PFSK-1 (cell line): Measurements from ENCODE around the gene ADAM11.

Experiments used
- POLR2AphosphoS5 ChIP-seq: IDR thresholded peaks from 2 replicates; pipeline ENCODE4 v1.6.1; 2012; ENCODE audit warnings: low read depth, mild to moderate bottlenecking, control low read depth, low read length, moderate library complexity
- REST ChIP-seq, 2 experiments: IDR thresholded peaks; 2 replicates each; pipeline versions ENCODE4 v1.6.1 to v1.8.0; 2011 to 2012; ENCODE audit warnings: low read depth in 2 of 2, low read length in 2 of 2, control low read depth in 1 of 2, inconsistent platforms in 1 of 2, mild to moderate bottlenecking in 1 of 2, moderate library complexity in 1 of 2; ENCODE audit not compliant: insufficient read depth in 1 of 2
- SIN3A ChIP-seq: IDR thresholded peaks from 2 replicates; pipeline ENCODE4 v1.6.1; 2012; ENCODE audit warnings: mild to moderate bottlenecking, low read length, moderate library complexity, borderline replicate concordance; ENCODE audit not compliant: insufficient read depth
- TAF1 ChIP-seq: IDR thresholded peaks from 2 replicates; pipeline ENCODE4 v1.6.1; 2012; ENCODE audit warnings: low read length, control low read depth, borderline replicate concordance; ENCODE audit not compliant: insufficient read depth

DNA sequence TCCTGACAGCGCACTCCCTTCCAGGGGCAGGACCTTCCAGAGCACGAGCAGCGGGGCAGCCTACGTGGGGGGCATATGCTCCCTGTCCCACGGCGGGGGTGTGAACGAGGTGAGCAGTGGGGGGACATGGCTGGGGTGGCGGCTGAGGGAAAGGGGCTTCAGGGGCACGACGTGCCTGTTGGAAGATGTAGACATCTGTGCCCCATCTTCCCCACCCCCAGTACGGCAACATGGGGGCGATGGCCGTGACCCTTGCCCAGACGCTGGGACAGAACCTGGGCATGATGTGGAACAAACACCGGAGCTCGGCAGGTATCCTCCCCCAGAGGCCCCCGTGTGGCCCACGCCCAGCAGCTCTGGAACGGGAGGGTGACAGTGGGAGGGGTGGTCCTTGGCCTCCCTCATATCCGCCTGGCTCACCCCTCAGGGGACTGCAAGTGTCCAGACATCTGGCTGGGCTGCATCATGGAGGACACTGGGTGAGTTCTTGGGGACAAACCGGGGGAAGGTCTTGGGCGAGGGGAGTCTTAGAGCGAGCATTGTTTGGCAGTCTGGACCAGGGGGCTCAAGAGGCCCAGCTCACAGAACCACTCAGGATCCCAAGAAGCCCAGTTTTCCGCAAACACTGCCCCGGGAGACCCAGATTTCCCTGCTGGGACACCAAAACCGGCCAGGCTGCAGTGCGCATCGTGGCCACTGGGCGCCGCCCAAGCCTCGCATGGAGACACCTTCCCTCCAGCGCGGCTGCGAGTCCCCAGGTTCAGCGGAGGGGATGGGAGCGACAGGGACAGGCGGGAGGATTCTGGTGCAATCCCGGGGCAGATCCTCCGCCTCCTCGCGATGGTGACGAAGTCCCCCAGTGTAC, 15.7 kb downstream of the ADAM11 start:
- no peak for TF ChIP-seq POLR2AphosphoS5
- no peak for TF ChIP-seq SIN3A
- TF ChIP-seq TAF1, result no peak
- TF ChIP-seq REST (IDR thresholded peaks at IDR 0.05; ENCODE audit: insufficient read depth in 1 of 2, low read depth in 2 of 2, low read length in 2 of 2), result 0 out of 4 replicates have a peak, but pooled peaks of 1 of the 2 experiments have one; percentile 17
